ENCODE data around the gene DOLPP1. TPM values are rescaled to one million over a fixed set of nuclear protein-coding genes. Genes with fewer than 3 reads are reported as not detected.

DOLPP1 gene
- total RNA-seq, result 8.4 and 8.6 TPM in 2 replicates

GRCh38 chr9:129080601-129081387 is at the start of gene DOLPP1:
DOLPP1 (plus strand) TSS chr9:129081111; CDS start chr9:129081132, 21 bp downstream.

GRCh38 chr9:129036241-129036922 is 44.5 kb upstream of the DOLPP1 start, which contains the start of gene MIGA2:
MIGA2 (plus strand) TSS chr9:129036626; CDS start chr9:129040595, 3,969 bp downstream.

GRCh38 chr9:129110740-129111527 is 30.0 kb downstream of the DOLPP1 start, which contains the start of the genes CRAT and PTPA:
CRAT (minus strand) TSS chr9:129110793; CDS start chr9:129110509, 284 bp downstream.
PTPA (plus strand) TSS chr9:129111415; CDS start chr9:129111601, 186 bp downstream.

Other genes starting within 250 kb of the DOLPP1 start
- 2.9 TPM in 2 replicates for gene KYAT1, start 199.2 kb upstream of the DOLPP1 start, total RNA-seq
- gene LRRC8A, start 199.0 kb upstream of the DOLPP1 start, total RNA-seq, result 26.7 and 29.1 TPM in 2 replicates
- 9.1 and 10.3 TPM in 2 replicates for gene PHYHD1, start 160.1 kb upstream of the DOLPP1 start, total RNA-seq
- 21.1 and 25.6 TPM in 2 replicates for gene DOLK, start 133.5 kb upstream of the DOLPP1 start, total RNA-seq
- gene NUP188, start 133.4 kb upstream of the DOLPP1 start, total RNA-seq, result 40.2 and 42.9 TPM in 2 replicates
- 27.7 and 30.8 TPM in 2 replicates for gene SH3GLB2, start 52.8 kb upstream of the DOLPP1 start, total RNA-seq
- 15.1 and 16.2 TPM in 2 replicates for gene MIGA2, start 44.5 kb upstream of the DOLPP1 start, total RNA-seq
- gene CRAT, start 29.7 kb downstream of the DOLPP1 start, total RNA-seq, result 54.6 and 60.5 TPM in 2 replicates
- gene PTPA, start 30.3 kb downstream of the DOLPP1 start, total RNA-seq, result 81.1 and 92.1 TPM in 2 replicates
- gene IER5L, start 97.2 kb downstream of the DOLPP1 start, total RNA-seq, result 52.7 and 55.3 TPM in 2 replicates